Measurements from ENCODE around the gene TRAT1. TPM values are rescaled to one million over a fixed set of nuclear protein-coding genes. Genes with fewer than 3 reads are reported as not detected.

TRAT1 gene
- total RNA-seq, 1 donor from 2014 or later = not detected

GRCh38 chr3:108899530-108899929 is 76.9 kb downstream of the TRAT1 start:
- no peak for DNase-seq (ENCODE audit: low spot score in 2 of 2, unreplicated experiment in 2 of 2)
- Mint-ChIP-seq H3K4me1 (peaks cover 1% of the 10 kb centered on the region), H3K27me3 (ENCODE audit: low read depth) (peaks cover 3% of the 10 kb centered on the region), H3K9me3 (no peaks in the 10 kb centered on the region), H3K4me3 (no peak overlapping the region), H3K36me3 (no peaks in the 10 kb centered on the region), H3K27ac (no peak overlapping the region)
- TF ChIP-seq CTCF (IDR thresholded peaks at IDR 0.05; ENCODE audit: unreplicated experiment) = no peak

Other genes starting within 250 kb of the TRAT1 start
- 15.9 to 17.8 TPM (median 16.9 TPM) in 3 replicates for gene CIP2A, start 233.3 kb upstream of the TRAT1 start, total RNA-seq
- 26.9 to 27.2 TPM (median 27.2 TPM) in 3 replicates for gene DZIP3, start 233.1 kb upstream of the TRAT1 start, total RNA-seq
- gene RETNLB, start 65.4 kb upstream of the TRAT1 start, total RNA-seq = not detected in 3 replicates
- gene GUCA1C, start 131.1 kb downstream of the TRAT1 start, total RNA-seq = not detected in 3 replicates